Naive thymus-derived CD4-positive, alpha-beta T cell (primary cell): ENCODE results near the gene MDFI. TPM values are rescaled to one million over a fixed set of nuclear protein-coding genes. Genes with fewer than 3 reads are reported as not detected.

Experiments used
- ATAC-seq: fragments of 150-1000 bp; cut with Tn5 transposase; 2 replicates; pipeline ENCODE4 v1.10.0; 2021; ENCODE audit warnings: mild to moderate bottlenecking, moderate library complexity
- CTCF ChIA-PET: fragments of 350-600 bp; sonication (Branson Sonifier 250); formaldehyde crosslinking; loops from one replicate; lab custom pipeline; 2021; ENCODE audit warnings: antibody characterized with exemption; lab: Charles Lee
- POLR2A ChIA-PET: fragments of 350-600 bp; sonication (Branson Sonifier 250); formaldehyde crosslinking; loops from one replicate; lab custom pipeline; 2021; ENCODE audit warnings: antibody characterized with exemption, inconsistent platforms; lab: Charles Lee
- DNase-seq, 9 donors: peaks; one replicate each; pipeline versions ENCODE4 v3.0.0 to v3.0.0-alpha.2; 2020 to 2022; ENCODE audit warnings: mixed read lengths in 1 of 9
- H3K27ac ChIP-seq: one replicate; pipeline ENCODE4 v1.7.0; 2013; ENCODE audit warnings: mild to moderate bottlenecking, low read depth, low read length, moderate library complexity
- H3K27me3 ChIP-seq, 2 donors: one replicate each; pipeline ENCODE4 v1.7.0; 2013; ENCODE audit warnings: low read length in 2 of 2, mild to moderate bottlenecking in 2 of 2, moderate library complexity in 2 of 2; ENCODE audit not compliant: control insufficient read depth in 2 of 2, insufficient read depth in 2 of 2
- H3K36me3 ChIP-seq, 3 experiments: 1 replicate in 2 of 3; 2 replicates in 1 of 3; pipeline ENCODE4 v1.7.0; 2013; ENCODE audit warnings: low read length in 3 of 3, mild to moderate bottlenecking in 3 of 3, moderate library complexity in 1 of 3; ENCODE audit not compliant: insufficient read depth in 3 of 3, control insufficient read depth in 2 of 3
- H3K4me1 ChIP-seq, 2 donors: one replicate each; pipeline ENCODE4 v1.7.0; 2013; ENCODE audit warnings: low read length in 2 of 2, mild to moderate bottlenecking in 2 of 2, moderate library complexity in 1 of 2; ENCODE audit not compliant: control insufficient read depth in 2 of 2, insufficient read depth in 2 of 2
- H3K4me3 ChIP-seq: 2 replicates; pipeline ENCODE4 v1.7.0; 2013; ENCODE audit warnings: mild to moderate bottlenecking, low read length
- H3K9me3 ChIP-seq, 3 experiments: 1 replicate in 2 of 3; 2 replicates in 1 of 3; pipeline ENCODE4 v1.7.0; 2013; ENCODE audit warnings: low read length in 3 of 3; ENCODE audit not compliant: control insufficient read depth in 2 of 3
- H3K27ac Mint-ChIP-seq, 9 donors: one replicate each; pipeline ENCODE4 v1.8.0; 2020 to 2022; ENCODE audit warnings: mixed read lengths in 9 of 9, mild to moderate bottlenecking in 8 of 9, moderate library complexity in 5 of 9, inconsistent platforms in 2 of 9
- H3K27me3 Mint-ChIP-seq, 5 donors: one replicate each; pipeline ENCODE4 v1.8.0; 2021 to 2022; ENCODE audit warnings: mixed read lengths in 5 of 5, mild to moderate bottlenecking in 1 of 5
- H3K36me3 Mint-ChIP-seq, 5 donors: one replicate each; pipeline ENCODE4 v1.8.0; 2020 to 2022; ENCODE audit warnings: mixed read lengths in 5 of 5, mild to moderate bottlenecking in 3 of 5, inconsistent platforms in 1 of 5
- H3K4me1 Mint-ChIP-seq, 7 donors: one replicate each; pipeline ENCODE4 v1.8.0; 2020 to 2022; ENCODE audit warnings: mixed read lengths in 7 of 7, mild to moderate bottlenecking in 3 of 7, inconsistent platforms in 1 of 7
- H3K4me3 Mint-ChIP-seq, 10 donors: one replicate each; pipeline ENCODE4 v1.8.0; 2020 to 2022; ENCODE audit warnings: mild to moderate bottlenecking in 10 of 10, mixed read lengths in 10 of 10, moderate library complexity in 6 of 10, inconsistent platforms in 2 of 10
- H3K9me3 Mint-ChIP-seq, 11 donors: one replicate each; pipeline ENCODE4 v1.8.0; 2020 to 2022; ENCODE audit warnings: mixed read lengths in 11 of 11, mild to moderate bottlenecking in 4 of 11, inconsistent platforms in 1 of 11, moderate library complexity in 1 of 11
- intact Hi-C, 2 donors: fragments of 100-400 bp; cut with micrococcal nuclease; formaldehyde crosslinking; loops; one replicate each; pipeline ENCODE4 v1.15.1; 2023
- polyA plus RNA-seq, 2 donors: library from polyadenylated mRNA; unstranded; fragments of 300-500 nt; fragmentation: Illumina TruSeq; gene quantifications; one replicate each; pipeline ENCODE4 v1.2.3, GENCODE V29; 2021
- total RNA-seq, 6 experiments: library from RNA in 5 of 6; stranded (reverse) in 5 of 6; gene quantifications; 1 replicate in 5 of 6; 2 replicates in 1 of 6; pipeline ENCODE4 v1.2.3 and lab custom pipeline; 2021 to 2026

Gene MDFI
- total and polyA plus RNA-seq, 7 experiments from 2014 or later = not detected

GRCh38 chr6:41675992-41676391 lies 37.7 kb downstream of the MDFI start:
- Histone ChIP-seq H3K4me3 (no peak overlapping the region), H3K36me3 (no peaks in the 10 kb centered on the region), H3K27me3 (no peaks in the 10 kb centered on the region), H3K4me1 (no peaks in the 10 kb centered on the region), H3K27ac (no peak overlapping the region), H3K9me3 (no peaks in the 10 kb centered on the region)
- CTCF ChIA-PET = no interaction called here
- DNase-seq = no peak
- Mint-ChIP-seq H3K9me3 (peaks cover 0 to under 1% (median 0%) of the 10 kb centered on the region in 11 donors), H3K27me3 (peaks cover 8 to 33% (median 18%) of the 10 kb centered on the region in 5 donors), H3K36me3 (no peaks in the 10 kb centered on the region), H3K27ac (peak overlapping the region in 1 of 9 donors; percentile 20), H3K4me3 (no peak overlapping the region), H3K4me1 (no peaks in the 10 kb centered on the region)
- POLR2A ChIA-PET = no interaction called here
- no peak for ATAC-seq
- intact Hi-C loops = no loop called here

- no peaks in the 10 kb centered on the region for H3K36me3 Mint-ChIP-seq
- ATAC-seq (peak; percentile 34), DNase-seq (no peak)
- Histone ChIP-seq H3K27ac (no peak overlapping the region), H3K4me3 (no peak overlapping the region), H3K27me3 (no peaks in the 10 kb centered on the region), H3K9me3 (no peaks in the 10 kb centered on the region), H3K4me1 (no peaks in the 10 kb centered on the region), H3K36me3 (no peaks in the 10 kb centered on the region)
- intact Hi-C loops = no loop called here
- H3K4me3 Mint-ChIP-seq = no peak overlapping the region
- ChIA-PET POLR2A (no interaction called here), CTCF (no interaction called here)
- H3K4me1 Mint-ChIP-seq = no peaks in the 10 kb centered on the region
- no peaks in the 10 kb centered on the region for H3K9me3 Mint-ChIP-seq
- H3K27ac Mint-ChIP-seq = no peak overlapping the region
- peaks cover 7 to 29% (median 18%) of the 10 kb centered on the region in 5 donors for H3K27me3 Mint-ChIP-seq
Measured at GRCh38 chr6:41676431-41676830, 38.2 kb downstream of the MDFI start.

- Histone ChIP-seq H3K27ac (no peak overlapping the region), H3K9me3 (no peaks in the 10 kb centered on the region), H3K36me3 (no peaks in the 10 kb centered on the region), H3K4me3 (no peak overlapping the region), H3K4me1 (peaks cover 0 to 3% of the 10 kb centered on the region in 2 donors), H3K27me3 (no peaks in the 10 kb centered on the region)
- no peak for DNase-seq
- H3K27ac Mint-ChIP-seq = no peak overlapping the region
- H3K4me1 Mint-ChIP-seq = peaks cover 0 to 5% (median 1%) of the 10 kb centered on the region in 7 donors
- ChIA-PET POLR2A (no interaction called here), CTCF (interaction anchor here (0.5 kb wide), 1 partner anchor 74 kb away, joined by 4 read pairs; no protein-coding TSS in a partner anchor)
- ATAC-seq = no peak
- peaks cover 7 to 20% (median 15%) of the 10 kb centered on the region in 5 donors for H3K27me3 Mint-ChIP-seq
- no peaks in the 10 kb centered on the region for H3K9me3 Mint-ChIP-seq
- H3K4me3 Mint-ChIP-seq = no peak overlapping the region
- no peaks in the 10 kb centered on the region for H3K36me3 Mint-ChIP-seq
- intact Hi-C loops = no loop called here
Measured at GRCh38 chr6:41677124-41677921, 39.1 kb downstream of the MDFI start.

GRCh38 chr6:41678511-41679084 lies 40.3 kb downstream of the MDFI start:
- Histone ChIP-seq H3K27me3 (no peaks in the 10 kb centered on the region), H3K4me1 (peaks cover under 1 to 3% of the 10 kb centered on the region in 2 donors), H3K36me3 (no peaks in the 10 kb centered on the region), H3K4me3 (no peak overlapping the region), H3K9me3 (no peaks in the 10 kb centered on the region), H3K27ac (no peak overlapping the region)
- intact Hi-C loops = no loop called here
- H3K4me3 Mint-ChIP-seq = no peak overlapping the region
- H3K9me3 Mint-ChIP-seq = no peaks in the 10 kb centered on the region
- ChIA-PET CTCF (interaction anchor here (0.6 kb wide), 1 partner anchor 72 kb away, joined by 3 read pairs; no protein-coding TSS in a partner anchor), POLR2A (no interaction called here)
- H3K4me1 Mint-ChIP-seq = peaks cover 0 to 11% (median 7%) of the 10 kb centered on the region in 7 donors
- H3K36me3 Mint-ChIP-seq = no peaks in the 10 kb centered on the region
- DNase-seq (no peak), ATAC-seq (no peak)
- no peak overlapping the region for H3K27ac Mint-ChIP-seq
- H3K27me3 Mint-ChIP-seq = peaks cover 7 to 18% (median 15%) of the 10 kb centered on the region in 5 donors

DNA sequence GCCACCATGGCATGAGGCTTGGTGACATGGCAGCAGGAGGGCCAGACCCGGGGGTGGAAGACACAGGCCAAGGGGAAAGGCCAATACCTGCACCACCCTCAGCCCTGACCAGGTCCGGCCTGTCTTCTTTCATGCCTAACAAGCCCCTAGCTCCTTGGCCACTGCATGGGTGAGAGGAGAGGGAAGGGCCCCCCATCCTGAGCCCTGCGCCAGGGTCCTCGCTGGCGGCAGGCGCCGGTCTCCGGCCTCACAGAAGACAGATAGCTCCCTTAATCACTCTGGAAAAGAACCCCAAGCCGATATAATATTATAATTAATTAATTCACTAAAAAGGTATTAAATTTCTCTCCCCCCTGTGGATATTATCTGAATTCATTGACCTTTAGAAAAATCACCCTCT lies 41.4 kb downstream of the MDFI start:
- no peak for DNase-seq
- Histone ChIP-seq H3K27me3 (no peaks in the 10 kb centered on the region), H3K4me1 (peaks cover 3 to 4% of the 10 kb centered on the region in 2 donors), H3K4me3 (no peak overlapping the region), H3K36me3 (no peaks in the 10 kb centered on the region), H3K9me3 (no peaks in the 10 kb centered on the region), H3K27ac (no peak overlapping the region)
- peaks cover 5 to 15% (median 12%) of the 10 kb centered on the region in 5 donors for H3K27me3 Mint-ChIP-seq
- ChIA-PET CTCF (interaction anchor here (0.6 kb wide), 1 partner anchor 341 kb away, joined by 3 read pairs; no protein-coding TSS in a partner anchor), POLR2A (no interaction called here)
- no peaks in the 10 kb centered on the region for H3K9me3 Mint-ChIP-seq
- H3K4me3 Mint-ChIP-seq = no peak overlapping the region
- intact Hi-C loops = no loop called here
- H3K4me1 Mint-ChIP-seq = peaks cover 0 to 15% (median 10%) of the 10 kb centered on the region in 7 donors
- peak overlapping the region in 1 of 9 donors; percentile 31 for H3K27ac Mint-ChIP-seq
- ATAC-seq = no peak
- no peaks in the 10 kb centered on the region for H3K36me3 Mint-ChIP-seq

DNA sequence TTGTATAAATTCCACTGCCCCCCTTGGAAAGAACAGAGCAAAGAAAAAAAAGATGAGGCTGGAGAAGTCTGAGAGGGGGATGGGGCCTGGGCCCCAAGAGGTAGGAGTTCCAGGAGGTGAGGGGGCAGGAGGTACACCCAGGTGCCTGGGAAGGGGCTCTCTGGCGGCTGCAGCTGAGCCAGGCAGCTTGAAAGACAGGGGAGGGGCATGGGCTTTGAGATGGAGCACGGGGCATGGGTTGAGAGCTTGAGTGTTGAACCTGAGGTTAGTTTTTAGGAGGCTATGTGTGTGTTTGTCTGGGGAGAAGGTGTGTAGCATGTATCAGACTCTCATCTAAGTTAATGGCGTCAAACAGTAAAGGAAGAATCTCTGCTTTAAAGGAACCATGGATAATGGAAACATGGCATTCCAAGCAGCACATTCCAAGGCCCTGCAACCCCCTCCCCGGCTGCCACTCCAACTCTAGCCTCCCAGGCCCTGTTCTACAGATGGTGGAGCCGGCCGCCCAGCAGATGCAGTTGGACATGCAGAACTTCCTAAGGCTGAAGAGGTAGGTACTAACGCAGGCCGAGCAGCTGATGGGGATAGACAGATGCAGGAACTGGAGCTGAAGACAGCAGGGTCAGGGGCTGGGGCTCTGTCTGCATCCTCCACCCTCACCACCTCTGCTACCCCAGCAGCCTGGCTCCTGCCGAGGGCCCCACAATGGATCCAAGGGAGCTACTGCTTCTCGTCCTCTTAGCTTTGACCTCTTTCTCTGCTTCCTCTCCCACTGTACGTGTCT lies 42.1 kb downstream of the MDFI start:
- CTCF ChIA-PET = interaction anchor here (1.5 to 1.6 kb wide), 2 partner anchors 78 to 256 kb away, joined by 4 to 8 read pairs; no protein-coding TSS in a partner anchor
- intact Hi-C loops = no loop called here

More for the DNA sequence above, 42.1 kb downstream of the MDFI start:
- Mint-ChIP-seq H3K27me3 (peaks cover 5 to 14% (median 11%) of the 10 kb centered on the region in 5 donors), H3K9me3 (no peaks in the 10 kb centered on the region), H3K36me3 (no peaks in the 10 kb centered on the region), H3K27ac (peak overlapping the region in 1 of 9 donors; percentile 31), H3K4me1 (peaks cover 0 to 15% (median 11%) of the 10 kb centered on the region in 7 donors), H3K4me3 (no peak overlapping the region)
- Histone ChIP-seq H3K27ac (no peak overlapping the region), H3K4me1 (peaks cover 3 to 4% of the 10 kb centered on the region in 2 donors), H3K36me3 (no peaks in the 10 kb centered on the region), H3K27me3 (no peaks in the 10 kb centered on the region), H3K4me3 (no peak overlapping the region), H3K9me3 (no peaks in the 10 kb centered on the region)
- ATAC-seq = no peak
- no peak for DNase-seq
- POLR2A ChIA-PET = no interaction called here
